ENCODE results near the gene BICD1. TPM values are rescaled to one million over a fixed set of nuclear protein-coding genes. Genes with fewer than 3 reads are reported as not detected.

The BICD1 gene
- total RNA-seq, 1 donor from 2014 or later: 13.1 TPM

DNA sequence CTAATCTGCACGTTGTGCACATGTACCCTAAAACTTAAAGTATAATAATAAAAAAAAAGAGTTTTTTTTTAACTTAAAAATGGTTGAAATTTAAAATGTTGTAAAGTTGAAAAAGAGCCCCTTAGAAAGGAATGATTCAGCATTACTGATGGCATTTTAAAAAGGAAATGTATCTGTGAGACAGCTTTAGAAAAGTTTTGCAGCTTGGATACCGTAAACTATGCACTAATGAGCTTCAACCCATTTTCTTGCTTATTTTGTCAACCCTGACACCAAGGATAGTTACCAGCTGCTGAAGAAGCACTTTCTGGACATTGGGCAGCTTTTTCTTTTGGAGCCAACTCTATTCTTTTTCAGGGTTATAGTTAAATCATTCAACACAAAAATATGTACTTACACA lies 4.3 kb downstream of the BICD1 start:
- no peak overlapping the region for H3K4me3 ChIP-seq (ENCODE audit: low read depth, low read length)
- TF ChIP-seq, protein P1, sequence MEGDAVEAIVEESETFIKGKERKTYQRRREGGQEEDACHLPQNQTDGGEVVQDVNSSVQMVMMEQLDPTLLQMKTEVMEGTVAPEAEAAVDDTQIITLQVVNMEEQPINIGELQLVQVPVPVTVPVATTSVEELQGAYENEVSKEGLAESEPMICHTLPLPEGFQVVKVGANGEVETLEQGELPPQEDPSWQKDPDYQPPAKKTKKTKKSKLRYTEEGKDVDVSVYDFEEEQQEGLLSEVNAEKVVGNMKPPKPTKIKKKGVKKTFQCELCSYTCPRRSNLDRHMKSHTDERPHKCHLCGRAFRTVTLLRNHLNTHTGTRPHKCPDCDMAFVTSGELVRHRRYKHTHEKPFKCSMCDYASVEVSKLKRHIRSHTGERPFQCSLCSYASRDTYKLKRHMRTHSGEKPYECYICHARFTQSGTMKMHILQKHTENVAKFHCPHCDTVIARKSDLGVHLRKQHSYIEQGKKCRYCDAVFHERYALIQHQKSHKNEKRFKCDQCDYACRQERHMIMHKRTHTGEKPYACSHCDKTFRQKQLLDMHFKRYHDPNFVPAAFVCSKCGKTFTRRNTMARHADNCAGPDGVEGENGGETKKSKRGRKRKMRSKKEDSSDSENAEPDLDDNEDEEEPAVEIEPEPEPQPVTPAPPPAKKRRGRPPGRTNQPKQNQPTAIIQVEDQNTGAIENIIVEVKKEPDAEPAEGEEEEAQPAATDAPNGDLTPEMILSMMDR (IDR thresholded peaks at IDR 0.05; ENCODE audit: insufficient read depth, low read length, poor library complexity, severe bottlenecking): no peak
- no peak for DNase-seq (ENCODE audit: low read depth)
- H3K36me3 ChIP-seq (ENCODE audit: control insufficient read depth, insufficient read depth, low read length): no peaks in the 10 kb centered on the region
- H3K27me3 ChIP-seq (ENCODE audit: control insufficient read depth, insufficient read depth, low read length): no peaks in the 10 kb centered on the region

DNA sequence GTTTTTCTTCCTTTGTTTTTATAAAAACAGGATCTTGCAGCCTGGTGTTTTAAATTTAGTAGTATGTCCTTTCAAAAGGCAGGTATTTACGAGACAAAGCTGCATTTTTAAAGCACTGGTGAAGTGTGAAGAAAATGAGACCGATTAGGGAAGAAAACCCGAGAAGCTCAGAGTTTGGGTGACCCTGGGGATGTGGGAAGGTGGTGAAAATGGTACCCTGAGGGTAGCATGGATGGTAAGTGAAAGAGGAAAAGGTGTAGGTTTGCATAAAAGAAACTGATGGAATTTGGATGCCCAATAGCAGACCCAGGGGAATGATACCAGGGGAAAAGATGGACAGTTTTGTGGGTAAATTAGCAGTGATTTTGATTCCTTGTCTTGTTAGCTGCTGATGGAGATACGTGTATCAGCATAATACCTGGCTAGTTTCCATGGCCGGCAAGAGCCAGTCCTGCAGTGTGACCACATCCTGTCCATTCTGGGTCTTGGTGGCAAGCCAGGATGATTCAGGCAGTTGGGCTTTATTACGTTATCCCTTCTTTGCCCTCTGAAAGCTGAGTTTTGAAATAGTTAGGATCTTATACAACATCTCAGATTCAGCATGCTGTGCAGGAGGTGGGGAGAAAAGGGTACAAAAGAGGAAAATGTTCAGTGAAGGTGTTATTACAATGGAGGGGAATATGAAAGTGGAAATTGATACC lies 8.9 kb downstream of the BICD1 start:
- peak; percentile 94 for DNase-seq (ENCODE audit: low read depth)
- TF ChIP-seq, protein P1 (IDR thresholded peaks at IDR 0.05; ENCODE audit: insufficient read depth, low read length, poor library complexity, severe bottlenecking): no peak
- Histone ChIP-seq H3K4me3 (ENCODE audit: low read depth, low read length) (no peak overlapping the region), H3K36me3 (ENCODE audit: control insufficient read depth, insufficient read depth, low read length) (no peaks in the 10 kb centered on the region), H3K27me3 (ENCODE audit: control insufficient read depth, insufficient read depth, low read length) (no peaks in the 10 kb centered on the region)

DNA sequence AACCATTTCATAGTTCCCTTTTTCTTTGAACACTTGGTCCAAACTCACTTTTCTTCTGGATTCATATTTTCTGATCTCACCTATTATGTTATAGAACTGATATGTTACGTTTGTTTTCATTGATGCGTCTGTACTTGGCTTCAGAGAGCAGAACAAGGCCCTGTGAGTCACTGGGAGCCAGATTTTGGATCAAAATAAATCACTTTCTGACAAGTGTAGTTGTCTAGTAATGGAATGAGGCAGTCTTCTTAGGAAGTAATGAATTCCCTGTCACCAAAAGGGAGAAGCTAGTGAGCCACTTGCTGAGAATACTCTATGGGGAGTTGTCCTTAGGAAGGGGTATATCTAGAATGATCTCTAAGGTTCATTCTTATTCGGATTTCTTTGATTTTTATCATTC lies 10.2 kb downstream of the BICD1 start:
- no peaks in the 10 kb centered on the region for H3K36me3 ChIP-seq (ENCODE audit: control insufficient read depth, insufficient read depth, low read length)
- TF ChIP-seq, protein P1 (IDR thresholded peaks at IDR 0.05; ENCODE audit: insufficient read depth, low read length, poor library complexity, severe bottlenecking): no peak
- no peak overlapping the region for H3K4me3 ChIP-seq (ENCODE audit: low read depth, low read length)
- no peak for DNase-seq (ENCODE audit: low read depth)
- no peaks in the 10 kb centered on the region for H3K27me3 ChIP-seq (ENCODE audit: control insufficient read depth, insufficient read depth, low read length)

DNA sequence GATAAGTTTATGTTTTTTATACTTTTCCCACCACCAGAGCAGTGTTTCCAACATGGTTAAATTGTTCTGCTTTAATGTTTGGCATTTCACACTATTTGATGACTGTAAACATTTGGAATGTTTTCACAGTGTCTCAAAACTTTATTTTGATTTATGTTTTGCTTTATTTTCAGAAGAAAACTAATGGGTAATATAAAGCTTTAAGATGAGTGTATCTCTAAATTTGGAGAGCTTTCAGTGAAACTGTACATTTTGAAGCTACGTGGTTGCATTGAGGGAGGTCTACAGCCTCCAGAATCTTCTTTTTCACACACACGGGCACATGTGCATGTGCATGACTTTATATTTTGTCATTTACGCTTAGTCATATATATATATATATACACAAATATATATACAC lies 10.7 kb downstream of the BICD1 start:
- TF ChIP-seq, protein P1 (IDR thresholded peaks at IDR 0.05; ENCODE audit: insufficient read depth, low read length, poor library complexity, severe bottlenecking): no peak
- H3K27me3 ChIP-seq (ENCODE audit: control insufficient read depth, insufficient read depth, low read length): no peaks in the 10 kb centered on the region
- DNase-seq (ENCODE audit: low read depth): no peak
- H3K4me3 ChIP-seq (ENCODE audit: low read depth, low read length): no peak overlapping the region
- no peaks in the 10 kb centered on the region for H3K36me3 ChIP-seq (ENCODE audit: control insufficient read depth, insufficient read depth, low read length)

DNA sequence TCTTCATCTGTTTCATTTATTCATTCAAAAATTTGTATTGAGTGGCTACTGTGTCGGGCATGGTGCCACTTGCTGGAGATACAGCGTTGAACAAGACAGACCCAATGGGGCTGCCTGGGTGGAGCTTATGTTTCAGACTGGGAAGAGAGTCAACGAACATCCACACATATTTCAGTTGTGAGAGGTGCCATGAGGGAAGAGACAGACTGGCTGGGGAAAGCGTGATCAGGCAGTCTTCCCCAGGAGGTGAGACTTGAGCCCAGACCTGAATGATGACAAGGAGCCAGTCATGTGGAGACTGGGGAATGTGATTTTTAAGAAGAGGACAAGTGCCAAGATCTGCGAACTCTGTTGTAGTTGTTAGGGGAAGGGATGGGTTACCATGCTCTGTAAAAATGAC lies 12.2 kb downstream of the BICD1 start:
- TF ChIP-seq, protein P1 (IDR thresholded peaks at IDR 0.05; ENCODE audit: insufficient read depth, low read length, poor library complexity, severe bottlenecking): no peak
- H3K36me3 ChIP-seq (ENCODE audit: control insufficient read depth, insufficient read depth, low read length): no peaks in the 10 kb centered on the region
- no peak overlapping the region for H3K4me3 ChIP-seq (ENCODE audit: low read depth, low read length)
- no peaks in the 10 kb centered on the region for H3K27me3 ChIP-seq (ENCODE audit: control insufficient read depth, insufficient read depth, low read length)
- no peak for DNase-seq (ENCODE audit: low read depth)

DNA sequence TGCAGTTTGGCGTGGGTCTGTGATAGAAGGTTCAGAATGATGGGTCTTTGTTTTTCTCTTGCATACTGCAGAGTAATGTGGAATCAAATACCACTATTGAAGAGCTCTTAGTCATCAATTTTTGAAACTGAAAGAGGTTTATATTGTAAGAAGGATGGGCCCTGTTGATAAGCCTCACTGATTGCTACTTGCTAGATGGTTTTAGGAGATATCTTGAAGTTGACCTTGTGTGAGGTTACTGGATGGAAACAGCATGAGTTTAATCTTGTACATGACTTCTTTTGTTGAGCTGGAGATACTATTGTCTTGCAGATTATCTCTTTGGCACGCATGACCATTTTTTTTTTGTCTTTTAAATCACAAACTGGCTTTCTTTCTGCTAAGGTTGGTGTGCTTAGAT lies 13.8 kb downstream of the BICD1 start:
- H3K4me3 ChIP-seq (ENCODE audit: low read depth, low read length): no peak overlapping the region
- TF ChIP-seq, protein P1 (IDR thresholded peaks at IDR 0.05; ENCODE audit: insufficient read depth, low read length, poor library complexity, severe bottlenecking): no peak
- H3K36me3 ChIP-seq (ENCODE audit: control insufficient read depth, insufficient read depth, low read length): no peaks in the 10 kb centered on the region
- no peak for DNase-seq (ENCODE audit: low read depth)
- H3K27me3 ChIP-seq (ENCODE audit: control insufficient read depth, insufficient read depth, low read length): no peaks in the 10 kb centered on the region
